Hematopoietic multipotent progenitor cell treated with erythropoietin and hydrocortisone succinate and interleukin-3 and kit ligand, for 15 days (in vitro differentiated cells): Measurements from ENCODE around the gene H3-3A.
A peak's percentile ranks its signal among the peaks of the same experiment; 100 is the strongest.
"Not testable (repeated sequence)": the region's sequence is repeated elsewhere in the genome, so short reads cannot be mapped to it uniquely, and the experiment has no call there.

Experiments
- DNase-seq: peaks from one replicate; pipeline ENCODE4 v3.0.0-alpha.2; 2015; ENCODE audit warnings: low spot score

The H3-3A gene

GRCh38 chr1:226085675-226086285, 23.3 kb downstream of the H3-3A start:
- DNase-seq: no peak

DNA sequence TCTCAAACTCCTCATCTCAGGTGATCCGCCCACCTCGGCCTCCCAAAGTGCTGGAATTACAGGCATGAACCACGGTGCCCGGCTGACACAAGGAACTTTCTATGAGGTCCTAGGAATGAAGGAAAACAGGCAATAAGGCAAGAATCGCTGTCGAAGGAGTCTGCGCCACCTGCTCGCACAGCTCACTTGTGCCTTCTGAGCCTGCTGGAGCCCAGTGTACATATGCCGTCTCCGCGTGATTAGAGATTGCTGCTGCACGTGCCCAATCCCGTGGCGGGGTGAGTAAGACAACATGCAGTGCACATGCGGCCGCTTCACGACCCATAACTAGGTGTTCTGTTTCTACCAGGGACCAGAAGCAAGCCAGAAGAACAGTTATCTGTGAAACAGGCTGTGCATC, 24.3 kb downstream of the H3-3A start:
- DNase-seq: no peak

- no peak for DNase-seq
Measured at GRCh38 chr1:226091461-226091860, 28.9 kb downstream of the H3-3A start.

GRCh38 chr1:226092048-226092820, 29.7 kb downstream of the H3-3A start:
- not testable (repeated sequence) for DNase-seq

GRCh38 chr1:226092965-226093364, 30.4 kb downstream of the H3-3A start:
- DNase-seq: no peak

DNA sequence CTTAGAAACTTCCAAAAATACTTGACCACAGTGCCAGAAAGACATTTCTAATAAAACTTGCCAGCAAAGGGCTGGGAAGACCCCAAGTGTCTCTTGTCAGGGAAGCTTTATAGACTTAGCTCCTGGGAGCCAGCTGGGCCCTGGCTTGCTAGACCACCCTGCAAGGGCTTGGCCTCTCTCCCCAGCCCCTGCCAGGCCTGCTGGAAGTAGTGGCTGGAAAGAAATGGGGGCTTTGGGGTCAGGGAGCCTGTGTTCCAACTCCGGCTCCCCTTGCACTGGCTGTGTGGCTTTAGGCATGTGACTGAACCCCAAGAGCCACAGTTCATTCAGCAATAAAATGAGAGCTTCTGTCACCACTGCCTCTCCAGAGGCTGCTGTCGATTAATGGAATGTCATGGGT, 31.1 kb downstream of the H3-3A start:
- no peak for DNase-seq

GRCh38 chr1:226094451-226094850, 31.9 kb downstream of the H3-3A start:
- DNase-seq: no peak

- no peak for DNase-seq
Measured at GRCh38 chr1:226095286-226095685, 32.8 kb downstream of the H3-3A start.

GRCh38 chr1:226097866-226098625, 35.5 kb downstream of the H3-3A start:
- no peak for DNase-seq

DNA sequence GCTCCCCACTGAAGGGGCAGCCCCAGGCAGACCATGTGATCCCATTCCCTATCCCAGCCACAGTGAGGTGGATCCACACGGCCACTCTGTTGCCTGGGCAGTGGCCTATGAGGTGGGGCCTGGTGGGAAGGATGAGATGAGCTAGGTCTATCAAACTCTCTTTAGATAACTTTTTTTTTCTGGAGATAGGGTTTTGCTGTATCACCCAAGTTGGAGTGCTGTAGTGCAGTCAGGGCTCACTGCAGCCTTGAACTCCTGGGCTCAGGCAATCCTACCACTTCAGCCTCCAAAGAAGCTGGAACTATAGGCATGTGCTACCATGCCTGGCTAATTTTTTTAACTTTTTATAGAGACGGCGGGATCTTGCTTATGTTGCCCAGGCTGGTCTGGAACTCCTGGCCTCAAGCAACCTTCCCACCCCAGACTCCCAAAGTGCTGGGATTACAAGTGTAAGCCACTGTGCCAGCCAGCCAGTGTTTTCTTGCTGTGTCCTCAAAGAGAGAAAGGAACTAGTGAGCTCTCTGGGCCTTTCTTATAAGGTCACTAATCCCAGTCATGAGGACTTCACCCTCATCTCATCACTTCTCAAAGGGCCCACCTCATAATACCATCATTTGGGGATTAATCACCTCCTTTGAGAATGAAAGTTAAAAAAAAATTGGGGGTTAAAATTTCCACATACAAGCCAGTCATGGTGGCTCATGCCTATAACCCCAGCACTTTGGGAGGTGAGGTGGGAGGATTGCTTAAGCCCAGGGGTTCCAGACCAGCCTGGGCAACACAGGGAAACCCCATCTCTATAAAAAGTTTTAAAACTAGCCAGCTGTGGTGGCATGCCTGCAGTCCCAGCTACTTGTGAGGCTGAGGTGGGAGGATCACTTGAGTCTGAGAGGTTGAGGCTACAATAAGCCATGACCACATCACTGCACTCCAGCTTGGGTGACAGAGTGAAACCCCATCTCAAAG, 36.6 kb downstream of the H3-3A start:
- DNase-seq: no peak

GRCh38 chr1:226100436-226101391, 38.2 kb downstream of the H3-3A start:
- DNase-seq: no peak

- no peak for DNase-seq
Measured at GRCh38 chr1:226104671-226105121, 42.2 kb downstream of the H3-3A start.

- no peak for DNase-seq
Measured at GRCh38 chr1:226107471-226108460, 45.2 kb downstream of the H3-3A start.

GRCh38 chr1:226108935-226109828, 46.7 kb downstream of the H3-3A start:
- no peak for DNase-seq

DNA sequence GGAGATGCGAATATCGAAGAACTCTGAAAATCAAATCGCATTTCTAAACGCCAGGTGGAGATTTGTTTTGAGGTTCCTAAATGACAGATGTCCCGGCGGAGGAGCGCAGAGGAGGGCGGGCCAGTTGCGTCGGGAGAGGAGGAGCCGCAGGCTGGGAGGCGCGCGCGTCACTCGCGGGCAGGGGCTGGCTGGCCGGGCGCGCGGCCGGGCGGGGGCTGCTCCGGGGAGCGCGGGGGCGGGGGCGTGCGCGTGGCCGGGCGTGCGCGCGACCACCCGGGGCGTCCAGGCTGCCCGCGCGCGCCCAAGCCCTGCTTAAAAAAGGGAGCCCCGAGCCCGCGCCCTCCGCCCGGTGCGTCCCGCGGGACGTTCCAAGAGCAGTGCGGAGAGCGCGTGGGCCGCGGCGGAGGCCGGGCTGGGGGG, 47.3 kb downstream of the H3-3A start:
- DNase-seq: peak; percentile 35

GRCh38 chr1:226110249-226111097, 48.0 kb downstream of the H3-3A start:
- DNase-seq: no peak
